ENCODE measurements around the gene C10orf67. TPM values are rescaled to one million over a fixed set of nuclear protein-coding genes. Genes with fewer than 3 reads are reported as not detected.

Gene C10orf67
- total RNA-seq, 6 experiments from 2014 or later: 0.10 to 0.88 (median 0.33) TPM

DNA sequence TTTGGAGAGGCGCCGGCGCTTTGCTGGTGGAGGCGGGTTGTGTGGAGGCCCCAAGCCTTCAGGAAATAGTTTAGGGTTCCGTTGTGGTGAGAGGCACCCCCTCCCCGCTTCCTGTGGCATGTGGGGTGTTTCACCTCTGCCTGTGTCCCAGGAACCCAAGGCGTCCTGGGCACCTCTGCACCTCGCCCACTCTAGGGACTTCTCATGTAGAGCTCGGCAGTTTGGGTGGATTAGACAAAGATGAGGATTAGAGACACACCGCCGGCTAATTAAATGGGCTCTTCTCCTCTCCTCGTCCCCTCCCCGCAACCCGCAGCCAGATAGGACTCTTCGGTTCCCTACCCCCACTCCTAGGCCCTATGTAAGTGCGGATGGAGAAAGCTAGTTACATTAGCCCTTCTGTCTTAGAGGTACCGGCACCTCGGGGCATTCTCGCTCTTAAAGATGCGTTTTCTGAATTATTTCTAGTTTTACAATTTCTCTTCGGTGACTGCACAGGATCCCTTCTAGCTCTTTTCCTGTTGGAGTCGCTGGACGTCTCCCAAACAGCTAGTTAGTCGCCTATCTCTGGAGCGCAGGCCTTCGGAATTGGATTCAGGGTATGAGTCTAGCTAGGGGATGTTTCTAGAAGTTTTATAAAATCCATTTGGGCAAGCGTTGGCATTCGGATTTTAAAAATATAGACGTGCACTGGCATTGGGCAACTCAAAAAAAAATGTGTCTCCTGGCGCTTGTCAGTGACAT, 144.7 kb downstream of the C10orf67 start:
- peaks cover 49% of the 10 kb centered on the region for H3K27me3 Mint-ChIP-seq (ENCODE audit: insufficient read depth)
- no peaks in the 10 kb centered on the region for H3K4me1 Mint-ChIP-seq (ENCODE audit: low read depth)

GRCh38 chr10:23198940-23199767, 145.4 kb downstream of the C10orf67 start:
- no peaks in the 10 kb centered on the region for H3K4me1 Mint-ChIP-seq (ENCODE audit: low read depth)
- no peaks in the 10 kb centered on the region for H3K9me3 Mint-ChIP-seq
- no peak for DNase-seq
- no peak overlapping the region for H3K27ac Mint-ChIP-seq
- no peak overlapping the region for H3K4me3 Mint-ChIP-seq
- TF ChIP-seq, protein P1, sequence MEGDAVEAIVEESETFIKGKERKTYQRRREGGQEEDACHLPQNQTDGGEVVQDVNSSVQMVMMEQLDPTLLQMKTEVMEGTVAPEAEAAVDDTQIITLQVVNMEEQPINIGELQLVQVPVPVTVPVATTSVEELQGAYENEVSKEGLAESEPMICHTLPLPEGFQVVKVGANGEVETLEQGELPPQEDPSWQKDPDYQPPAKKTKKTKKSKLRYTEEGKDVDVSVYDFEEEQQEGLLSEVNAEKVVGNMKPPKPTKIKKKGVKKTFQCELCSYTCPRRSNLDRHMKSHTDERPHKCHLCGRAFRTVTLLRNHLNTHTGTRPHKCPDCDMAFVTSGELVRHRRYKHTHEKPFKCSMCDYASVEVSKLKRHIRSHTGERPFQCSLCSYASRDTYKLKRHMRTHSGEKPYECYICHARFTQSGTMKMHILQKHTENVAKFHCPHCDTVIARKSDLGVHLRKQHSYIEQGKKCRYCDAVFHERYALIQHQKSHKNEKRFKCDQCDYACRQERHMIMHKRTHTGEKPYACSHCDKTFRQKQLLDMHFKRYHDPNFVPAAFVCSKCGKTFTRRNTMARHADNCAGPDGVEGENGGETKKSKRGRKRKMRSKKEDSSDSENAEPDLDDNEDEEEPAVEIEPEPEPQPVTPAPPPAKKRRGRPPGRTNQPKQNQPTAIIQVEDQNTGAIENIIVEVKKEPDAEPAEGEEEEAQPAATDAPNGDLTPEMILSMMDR (IDR thresholded peaks at IDR 0.05): no peak
- H3K27me3 Mint-ChIP-seq (ENCODE audit: insufficient read depth): peaks cover 52% of the 10 kb centered on the region
- H3K36me3 Mint-ChIP-seq (ENCODE audit: low read depth): no peaks in the 10 kb centered on the region

More for the DNA sequence above, 144.7 kb downstream of the C10orf67 start:
- no peak overlapping the region for H3K4me3 Mint-ChIP-seq
- TF ChIP-seq, protein P1 (IDR thresholded peaks at IDR 0.05): no peak
- DNase-seq: no peak
- no peak overlapping the region for H3K27ac Mint-ChIP-seq
- no peaks in the 10 kb centered on the region for H3K36me3 Mint-ChIP-seq (ENCODE audit: low read depth)
- no peaks in the 10 kb centered on the region for H3K9me3 Mint-ChIP-seq

DNA sequence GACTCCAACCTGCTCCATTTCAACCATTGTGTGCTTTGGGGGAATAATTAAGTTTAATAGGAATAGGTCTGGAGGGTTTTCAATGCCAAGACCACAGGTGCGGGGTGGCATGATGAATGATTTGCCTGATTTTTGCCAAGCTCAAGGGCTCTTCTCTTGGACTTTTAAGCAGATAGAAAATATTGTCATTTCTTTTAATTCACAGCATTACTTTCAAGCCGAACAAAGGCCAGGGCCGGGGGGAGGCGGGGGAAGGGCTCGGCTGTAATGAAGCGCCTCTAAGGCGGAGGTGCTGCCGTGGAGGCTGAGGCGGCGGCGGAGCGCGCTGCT, 146.0 kb downstream of the C10orf67 start:
- Mint-ChIP-seq H3K9me3 (no peaks in the 10 kb centered on the region), H3K27ac (no peak overlapping the region), H3K4me1 (ENCODE audit: low read depth) (no peaks in the 10 kb centered on the region), H3K36me3 (ENCODE audit: low read depth) (no peaks in the 10 kb centered on the region), H3K27me3 (ENCODE audit: insufficient read depth) (peaks cover 51% of the 10 kb centered on the region), H3K4me3 (no peak overlapping the region)
- TF ChIP-seq, protein P1 (IDR thresholded peaks at IDR 0.05): no peak
- no peak for DNase-seq

GRCh38 chr10:23197416-23197861, 147.2 kb downstream of the C10orf67 start:
- Mint-ChIP-seq H3K9me3 (no peaks in the 10 kb centered on the region), H3K36me3 (ENCODE audit: low read depth) (no peaks in the 10 kb centered on the region), H3K4me3 (no peak overlapping the region), H3K4me1 (ENCODE audit: low read depth) (no peaks in the 10 kb centered on the region), H3K27ac (no peak overlapping the region), H3K27me3 (ENCODE audit: insufficient read depth) (peaks cover 55% of the 10 kb centered on the region)
- DNase-seq: no peak
- TF ChIP-seq, protein P1 (IDR thresholded peaks at IDR 0.05): no peak

DNA sequence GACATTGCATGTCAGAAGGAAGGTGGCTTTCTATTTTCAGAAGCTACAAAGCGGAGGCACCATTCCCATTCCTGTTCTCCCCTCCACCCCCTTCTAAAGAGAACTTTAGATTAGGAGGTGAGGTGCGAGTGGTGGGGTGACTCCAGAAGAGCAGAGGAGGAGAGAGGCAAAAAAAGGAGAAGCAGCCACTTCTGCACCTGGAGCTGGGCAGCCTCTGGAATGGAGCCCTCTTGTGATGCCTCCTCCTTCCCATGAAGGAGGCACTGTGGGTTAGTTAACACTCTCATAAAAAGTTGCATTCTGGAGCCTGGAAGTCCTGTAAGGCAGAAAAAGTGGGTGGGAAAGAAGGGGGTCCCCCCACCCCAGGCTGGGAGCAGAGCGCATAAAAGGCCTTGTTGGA, 147.7 kb downstream of the C10orf67 start:
- Mint-ChIP-seq H3K36me3 (ENCODE audit: low read depth) (no peaks in the 10 kb centered on the region), H3K27ac (no peak overlapping the region), H3K9me3 (no peaks in the 10 kb centered on the region), H3K4me1 (ENCODE audit: low read depth) (no peaks in the 10 kb centered on the region), H3K4me3 (no peak overlapping the region), H3K27me3 (ENCODE audit: insufficient read depth) (peaks cover 55% of the 10 kb centered on the region)
- TF ChIP-seq, protein P1 (IDR thresholded peaks at IDR 0.05): no peak
- no peak for DNase-seq
